Measurements from ENCODE around the gene HOXD3.

- TF ChIP-seq CTCF (IDR thresholded peaks at IDR 0.05; ENCODE audit: low read depth, low read length, missing input control) (no peak), MAX (IDR thresholded peaks at IDR 0.05) (no peak)
Observed at GRCh38 chr2:176160251-176160985, 3.3 kb downstream of the HOXD3 start.

All from liver (tissue), 2 donors.